Right lobe of liver (tissue), 4 donors: ENCODE data around the gene KCNAB1.

Experiments
- POLR2A ChIP-seq: fragments of 450-650 bp; IDR thresholded peaks from one replicate; pipeline ENCODE4 v1.6.1; 2017; ENCODE audit warnings: antibody characterized with exemption, mild to moderate bottlenecking
- TF ChIP-seq, protein P1 (sequence below), 4 donors: fragments of 200-600 bp in 3 of 4; fragments of 450-650 bp in 1 of 4; IDR thresholded peaks; one replicate each; pipeline versions ENCODE4 v1.5.1 to v1.8.0; 2016 to 2022; ENCODE audit warnings: antibody characterized with exemption in 4 of 4, mild to moderate bottlenecking in 2 of 4
- donor health status: DM: no; HTN: no; CAD: no.
- donor health status: DM: no; HTN: no; CAD: no.
- donor health status: DM: no; HTN: yes; CAD: no.

- TF ChIP-seq, protein P1, sequence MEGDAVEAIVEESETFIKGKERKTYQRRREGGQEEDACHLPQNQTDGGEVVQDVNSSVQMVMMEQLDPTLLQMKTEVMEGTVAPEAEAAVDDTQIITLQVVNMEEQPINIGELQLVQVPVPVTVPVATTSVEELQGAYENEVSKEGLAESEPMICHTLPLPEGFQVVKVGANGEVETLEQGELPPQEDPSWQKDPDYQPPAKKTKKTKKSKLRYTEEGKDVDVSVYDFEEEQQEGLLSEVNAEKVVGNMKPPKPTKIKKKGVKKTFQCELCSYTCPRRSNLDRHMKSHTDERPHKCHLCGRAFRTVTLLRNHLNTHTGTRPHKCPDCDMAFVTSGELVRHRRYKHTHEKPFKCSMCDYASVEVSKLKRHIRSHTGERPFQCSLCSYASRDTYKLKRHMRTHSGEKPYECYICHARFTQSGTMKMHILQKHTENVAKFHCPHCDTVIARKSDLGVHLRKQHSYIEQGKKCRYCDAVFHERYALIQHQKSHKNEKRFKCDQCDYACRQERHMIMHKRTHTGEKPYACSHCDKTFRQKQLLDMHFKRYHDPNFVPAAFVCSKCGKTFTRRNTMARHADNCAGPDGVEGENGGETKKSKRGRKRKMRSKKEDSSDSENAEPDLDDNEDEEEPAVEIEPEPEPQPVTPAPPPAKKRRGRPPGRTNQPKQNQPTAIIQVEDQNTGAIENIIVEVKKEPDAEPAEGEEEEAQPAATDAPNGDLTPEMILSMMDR (IDR thresholded peaks at IDR 0.05), result no peak
- TF ChIP-seq POLR2A, result no peak
These were observed 52.2 kb downstream of the KCNAB1 start for GRCh38 chr3:156172536-156172935.
